ENCODE data around the gene GALNTL6. TPM values are rescaled to one million over a fixed set of nuclear protein-coding genes. Genes with fewer than 3 reads are reported as not detected.

GALNTL6 gene
- total and polyA plus RNA-seq, 2 experiments from 2014 or later: 0.38 to 0.40 TPM

GRCh38 chr4:172657081-172657480 lies 843.9 kb downstream of the GALNTL6 start:
- H3K4me3 Mint-ChIP-seq: no peak overlapping the region
- TF ChIP-seq ETS1 (IDR thresholded peaks at IDR 0.05): no peak
- TF ChIP-seq EZH2phosphoT487 (IDR thresholded peaks at IDR 0.05; ENCODE audit: unreplicated experiment): no peak
- TF ChIP-seq EZH2 (IDR thresholded peaks at IDR 0.05; ENCODE audit: low read depth, unreplicated experiment): no peak
- TF ChIP-seq CTCF (conservative IDR thresholded peaks at IDR 0.05; ENCODE audit: low read depth in 2 of 2): no peak
- TF ChIP-seq NANOG (IDR thresholded peaks at IDR 0.05; ENCODE audit: borderline replicate concordance): no peak
- TF ChIP-seq ZNF114 (CRISPR knock-in tag; IDR thresholded peaks at IDR 0.05): no peak
- no peak for TF ChIP-seq STAT1 (IDR thresholded peaks at IDR 0.05; ENCODE audit: unreplicated experiment)
- TF ChIP-seq REST (IDR thresholded peaks at IDR 0.05; ENCODE audit: unreplicated experiment): no peak
- TF ChIP-seq ZNF331 (CRISPR knock-in tag; IDR thresholded peaks at IDR 0.05; ENCODE audit: low read depth): no peak
- no peak for TF ChIP-seq POLR2AphosphoS5 (IDR thresholded peaks at IDR 0.05; ENCODE audit: low read depth)
- no peak for TF ChIP-seq JUNB (IDR thresholded peaks at IDR 0.05; ENCODE audit: unreplicated experiment)
- TF ChIP-seq CREB1 (CRISPR knock-in tag; IDR thresholded peaks at IDR 0.05; ENCODE audit: low read depth): no peak
- TF ChIP-seq ZNF462 (CRISPR knock-in tag; IDR thresholded peaks at IDR 0.05): no peak
- no peaks in the 10 kb centered on the region for H3K36me3 ChIP-seq (ENCODE audit: insufficient read depth)
- DNase-seq (ENCODE audit: low spot score): no peak
- H2AFZ ChIP-seq: no peak overlapping the region
- H3K79me2 ChIP-seq (replicated peaks; ENCODE audit: insufficient read depth): no peaks in the 10 kb centered on the region
- H3K27me3 Mint-ChIP-seq (ENCODE audit: insufficient read depth, low read depth, poor library complexity): no peaks in the 10 kb centered on the region
- H3F3A ChIP-seq (replicated peaks; ENCODE audit: low read depth): no peaks in the 10 kb centered on the region
- H3K27ac ChIP-seq (ENCODE audit: low read depth): no peak overlapping the region
- no peaks in the 10 kb centered on the region for H3K27me3 ChIP-seq (ENCODE audit: insufficient read depth)
- H3K4me1 ChIP-seq (ENCODE audit: insufficient read depth): peaks cover 10% of the 10 kb centered on the region
- H3K4me1 Mint-ChIP-seq: peaks cover 10% of the 10 kb centered on the region; the same call in 2 of the 3 replicates
- H3K4me2 ChIP-seq: no peak overlapping the region
- no peak overlapping the region for H3K4me3 ChIP-seq
- H3K9me3 Mint-ChIP-seq: peaks cover 3% of the 10 kb centered on the region; the same call in 1 of the 3 replicates
- H3K36me3 Mint-ChIP-seq (ENCODE audit: low read depth): no peaks in the 10 kb centered on the region
- no peaks in the 10 kb centered on the region for H4K20me1 ChIP-seq (replicated peaks; ENCODE audit: insufficient read depth)
- H3K9me2 ChIP-seq (ENCODE audit: insufficient read depth): no peaks in the 10 kb centered on the region
- H3K27ac Mint-ChIP-seq: no peak overlapping the region
- no peak for ATAC-seq
